Thymus (tissue), 2 donors: Measurements from ENCODE around the gene TSPOAP1. TPM values are rescaled to one million over a fixed set of nuclear protein-coding genes. Genes with fewer than 3 reads are reported as not detected.

ENCODE experiments used
- polyA plus RNA-seq: library from polyadenylated mRNA; stranded (reverse); fragments of 200-250 nt; gene quantifications from one replicate; pipeline ENCODE4 v1.2.3, GENCODE V29; 2013
- total RNA-seq: library from RNA; stranded (reverse); fragments of 120-200 nt; gene quantifications from one replicate; pipeline ENCODE4 v1.2.4, GENCODE V29; 2013
- donor health status: healthy.

Gene TSPOAP1
- total and polyA plus RNA-seq, 2 donors: 12.1 to 45.2 TPM

Other genes with a start within 250 kb of the TSPOAP1 start
- 11.7 TPM for gene DYNLL2, start 245.4 kb downstream of the TSPOAP1 start, total RNA-seq
- gene DYNLL2, start 245.4 kb downstream of the TSPOAP1 start, polyA plus RNA-seq: 23.2 TPM
- gene OR4D1, start 180.4 kb downstream of the TSPOAP1 start, total RNA-seq: 0.05 TPM
- 0.11 TPM for gene OR4D1, start 180.4 kb downstream of the TSPOAP1 start, polyA plus RNA-seq
- not detected for gene OR4D2, start 161.8 kb downstream of the TSPOAP1 start, total RNA-seq
- gene OR4D2, start 161.8 kb downstream of the TSPOAP1 start, polyA plus RNA-seq: 0.02 TPM
- 14.9 TPM for gene EPX, start 136.1 kb downstream of the TSPOAP1 start, total RNA-seq
- gene EPX, start 136.1 kb downstream of the TSPOAP1 start, polyA plus RNA-seq: 1.3 TPM
- 11.9 TPM for gene MKS1, start 109.5 kb downstream of the TSPOAP1 start, total RNA-seq
- gene MKS1, start 109.5 kb downstream of the TSPOAP1 start, polyA plus RNA-seq: 12.5 TPM
- 0.09 TPM for gene LPO, start 90.2 kb downstream of the TSPOAP1 start, total RNA-seq
- gene LPO, start 90.2 kb downstream of the TSPOAP1 start, polyA plus RNA-seq: 0.23 TPM
- 27.3 TPM for gene MPO, start 47.9 kb downstream of the TSPOAP1 start, total RNA-seq
- gene MPO, start 47.9 kb downstream of the TSPOAP1 start, polyA plus RNA-seq: 5.6 TPM
- gene SUPT4H1, start 23.4 kb upstream of the TSPOAP1 start, total RNA-seq: 119 TPM
- 103 TPM for gene SUPT4H1, start 23.4 kb upstream of the TSPOAP1 start, polyA plus RNA-seq
- gene RNF43, start 88.7 kb upstream of the TSPOAP1 start, total RNA-seq: 3.4 TPM
- 2.2 TPM for gene RNF43, start 88.7 kb upstream of the TSPOAP1 start, polyA plus RNA-seq
- 0.90 TPM for gene HSF5, start 159.6 kb upstream of the TSPOAP1 start, total RNA-seq
- 0.91 TPM for gene HSF5, start 159.6 kb upstream of the TSPOAP1 start, polyA plus RNA-seq
- 28.0 TPM for gene MTMR4, start 185.8 kb upstream of the TSPOAP1 start, total RNA-seq
- gene MTMR4, start 185.8 kb upstream of the TSPOAP1 start, polyA plus RNA-seq: 17.0 TPM